HEK293 (cell line): ENCODE data around the gene TMOD4.
A peak's percentile ranks its signal among the peaks of the same experiment; 100 is the strongest.

Experiments
- GLIS1 ChIP-seq: fragments of 450-650 bp; formaldehyde crosslinking; IDR thresholded peaks from 2 replicates; pipeline ENCODE4 v1.5.1; 2016; ENCODE audit warnings: missing biosample characterization, missing genetic modification characterization
- IKZF3 ChIP-seq: fragments of 450-650 bp; IDR thresholded peaks from 2 replicates; pipeline ENCODE4 v1.5.0; 2018; ENCODE audit warnings: missing biosample characterization, mild to moderate bottlenecking, missing genetic modification characterization, moderate library complexity
- KLF8 ChIP-seq: fragments of 450-650 bp; formaldehyde crosslinking; IDR thresholded peaks from 2 replicates; pipeline ENCODE4 v1.5.1; 2016; ENCODE audit warnings: missing biosample characterization, missing genetic modification characterization
- OSR2 ChIP-seq: fragments of 450-650 bp; formaldehyde crosslinking; IDR thresholded peaks from 2 replicates; pipeline ENCODE4 v1.5.1; 2016; ENCODE audit warnings: missing biosample characterization, missing genetic modification characterization
- PRDM1 ChIP-seq: fragments of 450-650 bp; formaldehyde crosslinking; IDR thresholded peaks from 2 replicates; pipeline ENCODE4; 2016; ENCODE audit warnings: missing biosample characterization, missing genetic modification characterization
- PRDM6 ChIP-seq: fragments of 450-650 bp; formaldehyde crosslinking; IDR thresholded peaks from 2 replicates; pipeline ENCODE4 v1.5.1; 2017; ENCODE audit warnings: missing biosample characterization, missing genetic modification characterization
- SALL2 ChIP-seq: fragments of 450-650 bp; formaldehyde crosslinking; IDR thresholded peaks from 2 replicates; pipeline ENCODE4 v1.5.0; 2017; ENCODE audit warnings: missing biosample characterization, mild to moderate bottlenecking, missing genetic modification characterization, borderline replicate concordance
- SP7 ChIP-seq: fragments of 450-650 bp; formaldehyde crosslinking; IDR thresholded peaks from 2 replicates; pipeline ENCODE4 v1.5.1; 2016; ENCODE audit warnings: missing biosample characterization, missing genetic modification characterization
- WT1 ChIP-seq: fragments of 450-650 bp; formaldehyde crosslinking; IDR thresholded peaks from 2 replicates; pipeline ENCODE4 v1.5.1; 2016; ENCODE audit warnings: missing biosample characterization, missing genetic modification characterization
- YY1 ChIP-seq: fragments of 450-650 bp; formaldehyde crosslinking; IDR thresholded peaks from 2 replicates; pipeline ENCODE4 v1.5.1; 2018; ENCODE audit warnings: missing biosample characterization, missing genetic modification characterization
- ZEB2 ChIP-seq: fragments of 450-650 bp; formaldehyde crosslinking; IDR thresholded peaks from 2 replicates; pipeline ENCODE4 v1.5.1; 2016; ENCODE audit warnings: missing biosample characterization, missing genetic modification characterization
- ZFP3 ChIP-seq: fragments of 450-650 bp; formaldehyde crosslinking; IDR thresholded peaks from 2 replicates; pipeline ENCODE4 v1.5.1; 2016; ENCODE audit warnings: low read depth, missing biosample characterization, missing genetic modification characterization
- ZFP37 ChIP-seq: fragments of 450-650 bp; formaldehyde crosslinking; IDR thresholded peaks from 2 replicates; pipeline ENCODE4 v1.5.1; 2016; ENCODE audit warnings: missing biosample characterization, missing genetic modification characterization
- ZFP41 ChIP-seq: fragments of 450-650 bp; formaldehyde crosslinking; IDR thresholded peaks from 2 replicates; pipeline ENCODE4 v1.5.1; 2016; ENCODE audit warnings: missing biosample characterization, missing genetic modification characterization, borderline replicate concordance
- ZFP69B ChIP-seq: fragments of 450-650 bp; formaldehyde crosslinking; IDR thresholded peaks from 2 replicates; pipeline ENCODE4 v1.5.1; 2016; ENCODE audit warnings: missing biosample characterization, missing genetic modification characterization
- ZNF10 ChIP-seq: fragments of 450-650 bp; formaldehyde crosslinking; IDR thresholded peaks from 2 replicates; pipeline ENCODE4 v1.5.1; 2017; ENCODE audit warnings: missing biosample characterization, missing genetic modification characterization
- ZNF146 ChIP-seq: fragments of 450-650 bp; formaldehyde crosslinking; IDR thresholded peaks from 2 replicates; pipeline ENCODE4 v1.5.1; 2016; ENCODE audit warnings: missing biosample characterization, missing genetic modification characterization
- ZNF175 ChIP-seq: fragments of 450-650 bp; formaldehyde crosslinking; IDR thresholded peaks from 2 replicates; pipeline ENCODE4 v1.5.1; 2016; ENCODE audit warnings: missing biosample characterization, missing genetic modification characterization
- ZNF2 ChIP-seq: fragments of 450-650 bp; formaldehyde crosslinking; IDR thresholded peaks from 2 replicates; pipeline ENCODE4 v1.5.1; 2016; ENCODE audit warnings: missing biosample characterization, missing genetic modification characterization
- ZNF202 ChIP-seq: fragments of 450-650 bp; formaldehyde crosslinking; IDR thresholded peaks from 2 replicates; pipeline ENCODE4 v1.5.1; 2016; ENCODE audit warnings: missing biosample characterization, missing genetic modification characterization, borderline replicate concordance
- ZNF274 ChIP-seq, 2 experiments: fragments of 200-500 bp in 1 of 2; fragments of 450-650 bp in 1 of 2; sonication (Bioruptor generic) in 1 of 2; formaldehyde crosslinking in 1 of 2; IDR thresholded peaks; 2 replicates each; pipeline versions ENCODE4 v1.5.1 to v1.6.1; 2014 to 2016; ENCODE audit warnings: borderline replicate concordance in 1 of 2, inconsistent platforms in 1 of 2, low read length in 1 of 2, missing biosample characterization in 1 of 2, missing genetic modification characterization in 1 of 2
- ZNF292 ChIP-seq: fragments of 450-650 bp; formaldehyde crosslinking; IDR thresholded peaks from 2 replicates; pipeline ENCODE4 v1.5.1; 2016; ENCODE audit warnings: low read depth, missing biosample characterization, missing genetic modification characterization, borderline replicate concordance
- ZNF311 ChIP-seq: fragments of 450-650 bp; formaldehyde crosslinking; IDR thresholded peaks from 2 replicates; pipeline ENCODE4 v1.5.1; 2017; ENCODE audit warnings: missing biosample characterization, missing genetic modification characterization, borderline replicate concordance
- ZNF335 ChIP-seq: fragments of 450-650 bp; formaldehyde crosslinking; conservative IDR thresholded peaks from 2 replicates; pipeline ENCODE4 v1.5.1; 2016; ENCODE audit warnings: missing biosample characterization, missing genetic modification characterization
- ZNF354C ChIP-seq: fragments of 450-650 bp; formaldehyde crosslinking; IDR thresholded peaks from 2 replicates; pipeline ENCODE4 v1.5.1; 2016; ENCODE audit warnings: missing biosample characterization, missing genetic modification characterization, low read depth, borderline replicate concordance
- ZNF561 ChIP-seq: fragments of 450-650 bp; IDR thresholded peaks from 2 replicates; pipeline ENCODE4 v1.5.1; 2018; ENCODE audit warnings: missing biosample characterization, missing genetic modification characterization, borderline replicate concordance
- ZNF629 ChIP-seq: fragments of 450-650 bp; formaldehyde crosslinking; IDR thresholded peaks from 2 replicates; pipeline ENCODE4 v1.5.1; 2017; ENCODE audit warnings: missing biosample characterization, missing genetic modification characterization
- ZNF639 ChIP-seq: fragments of 450-650 bp; formaldehyde crosslinking; IDR thresholded peaks from 2 replicates; pipeline ENCODE4 v1.5.1; 2016; ENCODE audit warnings: missing biosample characterization, missing genetic modification characterization
- ZNF645 ChIP-seq: fragments of 450-650 bp; formaldehyde crosslinking; IDR thresholded peaks from 2 replicates; pipeline ENCODE4; 2016; ENCODE audit warnings: missing biosample characterization, missing genetic modification characterization
- ZNF660 ChIP-seq: fragments of 450-650 bp; IDR thresholded peaks from 2 replicates; pipeline ENCODE4 v1.5.1; 2018; ENCODE audit warnings: missing biosample characterization, mild to moderate bottlenecking, missing genetic modification characterization
- ZNF785 ChIP-seq: fragments of 450-650 bp; formaldehyde crosslinking; IDR thresholded peaks from 2 replicates; pipeline ENCODE4 v1.5.1; 2016; ENCODE audit warnings: missing biosample characterization, missing genetic modification characterization
- ZSCAN16 ChIP-seq: fragments of 450-650 bp; formaldehyde crosslinking; IDR thresholded peaks from 2 replicates; pipeline ENCODE4 v1.5.1; 2016; ENCODE audit warnings: missing biosample characterization, missing genetic modification characterization

TMOD4 gene

GRCh38 chr1:151211972-151212705 is 36.4 kb upstream of the TMOD4 start (continued):
- TF ChIP-seq ZNF146 = no peak
- no peak for TF ChIP-seq ZNF274 (IDR thresholded peaks at IDR 0.05; ENCODE audit: low read length)
- TF ChIP-seq ZNF274 (tag by site-specific recombination; IDR thresholded peaks at IDR 0.05; ENCODE audit: borderline replicate concordance) = no peak
- TF ChIP-seq PRDM1 (tag by site-specific recombination) = peak; percentile 60
- no peak for TF ChIP-seq ZNF10 (tag by site-specific recombination)
- peak; percentile 35 for TF ChIP-seq PRDM6 (tag by site-specific recombination)
- TF ChIP-seq ZFP37 (tag by site-specific recombination) = no peak
- TF ChIP-seq ZNF311 (tag by site-specific recombination) = no peak
- TF ChIP-seq ZNF2 (tag by site-specific recombination) = no peak
- no peak for TF ChIP-seq ZNF639 (tag by site-specific recombination)
- TF ChIP-seq ZEB2 (tag by site-specific recombination) = 0 out of 2 replicates have a peak, but pooled peaks have one; percentile 22
- no peak for TF ChIP-seq ZNF660 (tag by site-specific recombination)
- TF ChIP-seq IKZF3 (tag by site-specific recombination) = no peak
- peak; percentile 64 for TF ChIP-seq GLIS1 (tag by site-specific recombination)
- no peak for TF ChIP-seq ZFP41 (tag by site-specific recombination)
- no peak for TF ChIP-seq ZNF645 (tag by site-specific recombination)
- TF ChIP-seq SALL2 (tag by site-specific recombination) = no peak
- peak; percentile 80 for TF ChIP-seq OSR2
- no peak for TF ChIP-seq ZNF561 (tag by site-specific recombination)
- peak; percentile 54; the same call in 1 of the 2 replicates for TF ChIP-seq KLF8 (tag by site-specific recombination)
- TF ChIP-seq ZNF175 (tag by site-specific recombination) = no peak
- no peak for TF ChIP-seq YY1 (tag by site-specific recombination)
- TF ChIP-seq ZNF292 = no peak
- no peak for TF ChIP-seq ZSCAN16 (tag by site-specific recombination)
- 0 out of 2 replicates have a peak, but pooled peaks have one; percentile 16 for TF ChIP-seq ZNF629 (tag by site-specific recombination)
- TF ChIP-seq ZNF785 = no peak
- no peak for TF ChIP-seq ZNF202
- peak; percentile 33; the same call in 1 of the 2 replicates for TF ChIP-seq WT1
- peak; percentile 59 for TF ChIP-seq SP7 (tag by site-specific recombination)
- no peak for TF ChIP-seq ZNF335
- TF ChIP-seq ZFP69B (tag by site-specific recombination) = no peak
- no peak for TF ChIP-seq ZNF354C (tag by site-specific recombination)
- TF ChIP-seq ZFP3 (tag by site-specific recombination) = no peak
